ENCODE results near the gene MED13. TPM values are rescaled to one million over a fixed set of nuclear protein-coding genes. Genes with fewer than 3 reads are reported as not detected.

Gene MED13
- polyA plus RNA-seq, 3 donors = 46.1 to 52.2 (median 49.0) TPM

DNA sequence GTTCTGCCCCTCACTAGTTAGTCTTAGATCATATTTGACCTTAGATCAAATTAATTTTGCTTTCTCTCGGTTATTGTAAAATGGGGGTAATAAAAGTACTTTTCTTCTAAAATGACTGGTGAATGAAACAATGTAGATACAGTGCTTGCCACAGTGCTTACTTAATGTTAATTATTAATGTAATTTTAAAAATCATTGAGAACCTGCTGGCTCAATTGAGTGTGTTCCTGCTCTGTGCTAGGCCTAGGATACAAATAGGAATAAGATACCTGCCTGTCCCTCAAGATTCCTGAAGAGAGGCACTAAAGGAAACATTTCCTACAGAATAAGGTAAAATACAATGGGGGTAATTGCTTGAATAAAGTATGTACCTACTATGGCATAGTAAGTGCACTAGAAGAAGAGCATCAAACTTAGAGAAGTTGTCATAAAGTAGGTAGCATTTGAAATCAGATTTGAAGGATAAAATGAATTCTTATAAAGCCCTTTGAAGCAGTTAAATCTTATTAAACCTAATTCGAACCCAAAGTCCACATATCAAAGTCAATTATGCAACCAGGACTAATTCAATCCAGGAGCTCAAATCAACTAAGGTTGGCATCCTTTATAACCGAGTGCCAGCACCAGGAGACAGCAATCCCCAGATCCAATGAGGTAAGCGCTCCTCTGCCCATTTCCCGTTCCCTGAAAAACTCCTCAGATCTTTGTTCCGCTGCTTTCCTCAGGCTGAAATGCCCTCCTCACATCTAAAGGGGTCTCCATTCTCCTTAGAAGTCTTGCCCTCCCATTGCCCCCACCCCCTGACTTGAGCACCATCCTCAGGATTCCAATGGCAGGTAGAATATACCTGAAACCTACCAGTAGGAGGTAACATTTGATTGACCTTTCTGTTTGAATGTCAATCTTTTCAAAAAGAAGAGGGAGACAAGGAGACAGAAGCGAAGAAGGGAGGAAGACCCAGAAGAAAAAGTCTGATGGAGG lies 2.4 kb upstream of the MED13 start:
- DNase-seq (ENCODE audit: extremely low read depth in 1 of 11, low read depth in 9 of 11, low spot score in 4 of 11) = no peak

DNA sequence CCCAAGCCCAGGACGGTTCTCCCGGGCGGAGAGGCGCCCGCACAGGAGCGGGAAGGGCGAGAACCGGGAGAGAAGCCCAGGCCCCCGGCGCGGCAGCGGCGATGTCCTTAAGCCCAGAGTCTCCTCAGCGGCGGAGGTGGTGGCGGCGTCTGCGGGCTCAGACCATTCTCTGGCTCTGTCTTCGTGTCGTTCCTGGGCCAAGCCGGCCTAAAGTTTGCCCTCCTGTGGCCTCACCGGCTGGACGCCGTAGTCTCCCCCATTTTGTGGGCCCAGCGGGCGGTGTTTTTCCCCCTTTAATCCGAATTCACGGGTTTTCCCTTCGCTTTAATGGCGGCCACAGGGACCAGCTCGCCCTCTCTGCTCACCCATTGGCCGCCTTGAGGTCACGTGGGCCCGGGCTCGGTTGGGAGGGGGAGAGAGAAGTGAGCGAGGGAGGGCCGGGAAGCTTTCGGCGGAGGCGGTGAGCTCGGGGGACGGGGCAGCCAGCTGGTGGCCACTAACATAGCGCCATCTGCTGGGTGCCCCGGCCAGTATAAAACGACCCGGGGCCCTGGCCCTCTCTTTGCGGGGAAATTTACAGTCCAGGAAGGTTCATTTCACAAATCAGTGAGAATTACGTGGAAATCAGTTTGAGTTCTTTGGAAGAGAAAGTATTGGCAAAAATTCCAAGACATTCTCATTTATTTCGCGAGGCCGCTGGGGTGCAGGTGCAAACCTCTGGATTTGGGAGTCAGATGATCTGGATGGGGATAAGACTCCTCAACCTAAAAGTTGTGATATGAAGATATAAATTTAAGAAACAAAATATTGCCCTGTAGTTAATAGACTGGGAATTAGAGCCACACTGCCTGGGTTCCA lies 762 bp upstream of the MED13 start:
- peak; percentile 90 to 99 (median 95) for DNase-seq (ENCODE audit: extremely low read depth in 1 of 11, low read depth in 9 of 11, low spot score in 4 of 11)

DNA sequence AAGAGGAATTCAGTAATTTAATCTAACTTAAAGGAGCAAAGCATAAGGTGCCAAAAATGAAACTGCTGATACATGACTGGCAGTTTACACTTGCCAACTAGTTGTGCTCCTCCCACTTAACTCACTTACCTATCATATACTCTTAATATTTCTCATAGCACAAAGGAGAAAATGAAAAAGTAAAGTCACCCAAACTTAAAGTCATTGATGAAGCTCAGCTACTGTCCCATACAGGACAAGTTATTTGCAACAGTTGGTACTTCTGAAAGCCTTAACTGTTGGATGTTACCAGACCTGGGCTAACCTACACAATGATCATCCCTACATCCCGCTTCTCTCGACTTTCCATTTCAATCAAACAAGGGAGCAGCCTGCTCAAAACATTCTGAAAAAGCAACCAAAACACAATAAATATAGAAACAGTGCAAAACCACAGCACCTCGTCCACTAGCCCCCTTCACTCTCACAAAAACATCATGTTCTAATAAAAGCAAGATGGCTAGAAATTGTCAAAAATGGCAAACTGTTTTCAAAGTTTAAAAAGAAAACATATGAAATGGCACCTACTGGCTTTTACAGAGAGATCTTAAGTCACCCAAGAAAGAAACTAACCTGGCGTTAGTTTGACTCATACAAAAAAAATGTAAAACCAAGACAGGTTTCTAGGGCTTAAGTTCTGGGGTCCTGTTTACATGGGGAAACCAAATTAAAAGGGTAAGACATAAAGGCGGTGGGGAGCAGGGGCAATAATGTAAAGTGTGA lies 868 bp downstream of the MED13 start:
- no peak for DNase-seq (ENCODE audit: extremely low read depth in 1 of 11, low read depth in 9 of 11, low spot score in 4 of 11)

DNA sequence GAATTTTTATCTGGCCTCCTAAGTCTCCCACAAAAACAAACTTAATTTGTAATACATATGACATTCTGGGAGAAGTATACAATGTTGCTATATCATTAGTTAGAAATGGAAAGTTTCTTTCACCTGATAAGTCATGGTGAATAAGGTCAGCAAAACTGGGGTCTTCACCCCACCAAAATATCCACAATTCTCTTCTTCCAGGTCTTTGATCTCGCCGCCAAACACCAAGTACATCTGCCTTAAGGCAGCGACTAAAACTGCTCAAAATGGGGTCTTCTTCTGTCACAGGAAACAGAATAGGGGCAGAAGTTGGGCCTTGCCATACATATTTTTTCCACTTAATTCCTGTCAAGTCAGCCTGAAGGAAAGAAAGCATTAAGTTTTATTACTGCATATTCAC lies 2.1 kb downstream of the MED13 start:
- no peak for DNase-seq (ENCODE audit: extremely low read depth in 1 of 11, low read depth in 9 of 11, low spot score in 4 of 11)

DNA sequence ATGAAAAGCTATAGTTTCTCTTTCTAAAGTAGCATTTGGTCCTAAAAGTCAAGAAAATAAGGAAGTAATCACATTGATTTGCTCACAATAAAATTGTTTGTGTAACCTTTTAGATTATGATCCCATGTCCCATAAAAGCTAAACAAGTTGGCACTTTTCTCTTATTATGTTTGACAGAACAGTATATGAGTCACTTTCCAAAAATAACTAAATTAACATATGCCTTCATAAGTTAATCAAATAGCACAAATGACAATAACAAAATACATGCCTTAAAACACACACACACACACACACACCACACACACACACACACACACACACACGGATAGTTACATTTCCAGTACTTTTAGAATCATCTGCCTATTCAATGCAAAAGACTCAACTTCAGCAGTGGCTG lies 2.8 kb downstream of the MED13 start:
- no peak for DNase-seq (ENCODE audit: extremely low read depth in 1 of 11, low read depth in 9 of 11, low spot score in 4 of 11)

DNA sequence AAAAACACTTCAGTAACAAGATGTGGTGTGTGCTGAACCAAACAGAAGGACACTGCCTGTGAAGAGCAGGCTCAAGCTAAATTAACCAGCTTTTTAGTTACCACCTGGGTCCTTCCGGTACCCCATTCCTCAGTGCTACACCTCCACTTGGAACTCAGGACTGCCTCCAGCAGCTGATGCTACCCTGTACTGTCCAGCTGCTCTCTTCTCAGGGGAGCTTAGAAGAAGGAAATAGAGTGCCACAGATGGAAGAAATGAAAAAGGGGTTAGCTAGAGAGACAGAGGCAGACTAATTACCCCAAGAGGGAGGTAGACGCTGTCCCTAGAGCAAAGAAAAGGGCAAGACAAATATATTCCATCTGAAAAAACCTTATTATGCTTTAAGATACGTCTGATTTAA lies 5.7 kb downstream of the MED13 start:
- DNase-seq (ENCODE audit: extremely low read depth in 1 of 11, low read depth in 9 of 11, low spot score in 4 of 11) = no peak

DNA sequence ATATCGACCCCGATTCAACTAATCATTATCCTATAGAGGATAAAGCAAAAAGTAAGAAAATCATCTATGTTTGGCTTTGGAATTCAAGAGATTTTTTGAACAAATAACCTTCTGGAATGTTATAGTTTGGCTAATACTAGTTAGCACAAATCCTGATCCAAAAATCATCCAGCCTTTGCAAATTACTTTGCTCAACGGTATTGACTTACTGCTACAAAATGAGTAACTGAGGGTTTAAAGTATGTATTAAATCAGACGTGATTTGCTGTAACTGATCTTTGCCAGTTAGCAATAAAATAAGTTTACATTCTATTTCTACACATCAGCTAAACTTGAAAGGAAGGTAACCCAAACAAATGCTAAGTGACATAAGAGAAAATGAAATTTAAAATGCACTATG lies 6.5 kb downstream of the MED13 start:
- no peak for DNase-seq (ENCODE audit: extremely low read depth in 1 of 11, low read depth in 9 of 11, low spot score in 4 of 11)

DNA sequence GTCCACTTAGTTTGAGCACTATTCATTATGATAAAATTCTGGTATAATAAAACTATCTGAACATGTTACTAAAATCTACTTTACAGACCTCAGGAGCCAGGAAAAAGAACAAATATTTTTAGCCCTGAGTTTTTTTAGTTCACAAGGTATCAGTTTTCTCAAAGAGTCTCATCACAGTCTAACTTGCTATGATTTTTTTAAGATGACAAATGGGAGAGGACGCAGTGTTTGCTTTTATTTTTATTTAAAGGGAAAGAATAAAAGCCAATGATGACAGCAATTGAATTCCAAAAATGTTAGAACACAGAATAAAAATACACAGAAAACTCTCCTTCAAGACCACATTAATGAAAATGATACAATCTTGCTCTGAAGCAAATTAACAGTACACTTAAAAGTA lies 7.4 kb downstream of the MED13 start:
- no peak for DNase-seq (ENCODE audit: extremely low read depth in 1 of 11, low read depth in 9 of 11, low spot score in 4 of 11)

DNA sequence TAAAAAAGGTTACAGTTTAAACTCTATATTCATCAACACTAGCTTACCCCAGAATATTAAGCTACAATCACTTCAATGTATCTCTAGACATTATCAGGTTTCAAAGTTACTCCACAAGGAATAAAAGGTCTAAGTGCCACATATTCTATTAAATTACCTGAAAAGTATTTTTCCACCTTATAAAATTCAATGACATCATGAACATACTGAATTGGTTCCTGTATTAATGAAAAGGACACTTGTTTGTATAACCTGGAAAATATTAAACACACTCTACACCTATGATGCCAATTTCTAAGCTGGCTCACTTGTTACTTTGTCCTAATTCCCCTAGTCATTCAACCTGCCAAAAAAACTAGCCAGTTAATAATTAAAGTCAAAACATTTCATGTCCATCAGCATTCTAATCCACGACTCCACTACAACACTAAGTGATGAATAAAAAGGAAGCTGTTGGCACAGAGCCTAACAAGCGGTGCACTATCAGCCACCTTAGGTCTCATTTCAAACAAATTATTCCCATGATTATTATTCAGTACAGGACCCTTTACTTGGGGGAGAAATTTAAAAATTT lies 12.2 kb downstream of the MED13 start:
- no peak for DNase-seq (ENCODE audit: extremely low read depth in 1 of 11, low read depth in 9 of 11, low spot score in 4 of 11)

DNA sequence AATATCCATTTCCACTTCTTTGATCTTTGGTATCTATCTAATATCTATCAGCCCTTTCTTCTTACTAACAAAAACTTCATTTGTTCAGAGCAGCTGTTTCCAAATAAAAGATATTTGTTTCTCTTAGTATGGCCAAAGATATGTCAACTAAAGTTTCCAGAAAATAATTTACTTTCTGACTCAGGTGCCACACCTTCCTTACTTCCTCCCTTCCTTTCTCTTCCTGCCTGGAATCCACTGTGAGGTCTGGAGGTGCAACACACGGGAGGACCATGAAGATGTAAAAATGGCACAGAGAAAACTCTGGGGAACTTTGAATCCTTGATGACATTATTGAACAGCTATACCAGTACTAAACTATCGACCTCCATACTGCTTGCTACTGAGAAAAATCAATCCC lies 14.0 kb downstream of the MED13 start:
- no peak for DNase-seq (ENCODE audit: extremely low read depth in 1 of 11, low read depth in 9 of 11, low spot score in 4 of 11)

DNA sequence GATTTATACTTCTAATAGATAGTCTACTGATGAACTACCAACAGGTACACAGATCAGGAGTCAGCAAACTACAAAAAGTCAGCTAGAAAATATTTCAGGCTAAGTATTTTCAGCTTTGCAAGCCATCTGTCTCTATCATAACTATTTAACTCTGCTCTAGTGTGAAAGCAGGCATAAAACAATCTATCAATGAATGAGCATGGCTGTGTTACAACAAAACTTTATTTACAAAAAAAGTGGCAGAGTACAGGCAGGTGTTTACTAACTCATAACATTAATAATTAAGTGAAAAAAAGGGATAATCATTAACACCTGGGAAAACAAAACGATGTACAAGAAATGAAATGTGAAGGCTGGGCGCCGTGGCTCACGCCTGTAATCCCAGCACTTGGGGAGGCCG lies 15.8 kb downstream of the MED13 start:
- DNase-seq (ENCODE audit: extremely low read depth in 1 of 11, low read depth in 9 of 11, low spot score in 4 of 11) = no peak

DNA sequence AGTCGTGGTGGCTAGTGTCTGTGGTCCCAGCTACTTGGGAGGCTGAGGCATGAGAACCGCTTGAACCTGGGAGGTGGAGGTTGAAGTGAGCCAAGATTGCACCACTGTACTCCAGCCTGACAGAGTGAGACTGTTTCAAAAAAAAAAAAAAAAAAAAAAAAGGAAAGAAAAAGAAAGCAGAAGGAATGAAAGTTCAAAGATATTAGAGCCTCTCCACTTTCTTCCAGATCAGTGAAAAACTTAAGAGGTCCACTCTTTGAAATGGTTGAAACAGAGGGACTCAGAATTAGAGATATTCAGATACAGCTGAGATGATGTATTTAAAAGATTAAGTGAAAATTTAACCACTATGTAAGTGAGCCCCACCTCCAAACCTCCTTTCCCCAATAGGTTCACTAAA lies 16.8 kb downstream of the MED13 start:
- no peak for DNase-seq (ENCODE audit: extremely low read depth in 1 of 11, low read depth in 9 of 11, low spot score in 4 of 11)

DNA sequence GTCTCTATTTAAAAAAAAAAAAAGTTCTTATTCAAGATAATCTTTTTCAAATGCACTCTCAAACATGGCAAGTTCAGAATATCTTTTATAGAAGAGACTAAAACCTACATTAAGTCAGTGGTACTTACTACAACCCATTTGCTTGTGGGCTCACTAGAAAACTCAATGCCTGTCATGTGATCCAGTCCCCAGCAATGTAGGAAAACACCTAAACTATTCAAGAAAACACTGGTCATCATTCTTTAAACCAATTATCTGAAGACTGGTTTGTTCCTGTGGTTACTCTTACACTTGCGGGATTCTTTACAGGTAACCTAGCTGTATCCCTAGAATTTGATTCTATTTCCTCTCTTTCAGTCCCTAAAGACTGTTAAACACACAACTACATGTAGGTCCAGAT lies 19.6 kb downstream of the MED13 start:
- no peak for DNase-seq (ENCODE audit: extremely low read depth in 1 of 11, low read depth in 9 of 11, low spot score in 4 of 11)

DNA sequence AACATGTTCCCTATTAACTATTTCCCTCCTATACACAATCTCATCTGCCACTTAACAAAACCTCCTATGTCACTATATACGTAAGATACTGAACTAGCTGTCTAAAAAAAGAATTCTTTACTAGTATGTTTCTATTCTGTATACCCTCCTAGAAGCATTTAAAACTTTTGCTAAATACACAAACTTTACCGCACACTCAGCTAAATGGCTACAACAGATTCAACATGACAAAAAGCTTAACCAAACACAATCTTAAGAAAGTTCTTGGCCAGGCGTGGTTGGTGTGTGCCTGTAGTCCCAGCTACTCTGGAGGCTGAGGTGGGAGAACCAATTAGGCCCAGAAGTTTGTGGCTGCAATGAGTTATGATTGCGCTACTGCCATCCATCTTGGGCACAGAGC lies 20.0 kb downstream of the MED13 start:
- no peak for DNase-seq (ENCODE audit: extremely low read depth in 1 of 11, low read depth in 9 of 11, low spot score in 4 of 11)

DNA sequence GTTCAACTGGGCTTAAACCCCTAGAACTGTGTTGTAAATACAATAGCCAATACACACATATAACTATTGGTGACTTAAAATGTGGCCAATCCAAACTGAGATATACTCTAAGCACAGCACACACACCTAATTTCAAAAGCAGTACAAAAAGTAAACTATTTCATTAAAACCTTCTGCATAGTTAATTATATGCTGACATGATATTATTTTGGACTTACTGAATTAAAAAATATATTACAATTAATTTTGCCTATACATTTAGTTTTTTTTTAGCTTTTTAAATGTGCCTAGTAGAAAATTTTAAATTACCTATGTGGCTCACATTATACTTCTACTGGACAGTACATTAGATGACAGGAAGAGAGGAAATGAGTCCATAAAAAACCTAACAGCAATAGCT lies 21.5 kb downstream of the MED13 start:
- DNase-seq (ENCODE audit: extremely low read depth in 1 of 11, low read depth in 9 of 11, low spot score in 4 of 11) = no peak

DNA sequence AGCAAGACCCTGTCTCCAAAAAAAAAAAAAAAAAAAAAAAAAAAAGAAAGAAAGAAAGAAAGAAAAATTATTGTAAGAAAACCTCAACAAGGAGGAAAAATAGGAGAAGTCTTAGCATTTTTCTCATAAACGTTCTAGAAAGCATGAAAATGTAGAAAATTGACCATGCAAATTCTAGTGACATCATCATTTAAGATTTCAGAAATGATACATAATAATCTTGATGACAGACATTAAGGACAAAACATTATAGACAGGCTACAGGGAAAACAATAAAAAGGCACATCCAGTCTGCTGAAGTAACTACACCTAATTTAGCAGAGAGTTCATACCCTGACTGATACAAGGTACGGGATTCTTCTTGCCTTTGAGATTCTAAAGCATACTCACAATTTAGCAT lies 21.9 kb downstream of the MED13 start:
- no peak for DNase-seq (ENCODE audit: extremely low read depth in 1 of 11, low read depth in 9 of 11, low spot score in 4 of 11)

DNA sequence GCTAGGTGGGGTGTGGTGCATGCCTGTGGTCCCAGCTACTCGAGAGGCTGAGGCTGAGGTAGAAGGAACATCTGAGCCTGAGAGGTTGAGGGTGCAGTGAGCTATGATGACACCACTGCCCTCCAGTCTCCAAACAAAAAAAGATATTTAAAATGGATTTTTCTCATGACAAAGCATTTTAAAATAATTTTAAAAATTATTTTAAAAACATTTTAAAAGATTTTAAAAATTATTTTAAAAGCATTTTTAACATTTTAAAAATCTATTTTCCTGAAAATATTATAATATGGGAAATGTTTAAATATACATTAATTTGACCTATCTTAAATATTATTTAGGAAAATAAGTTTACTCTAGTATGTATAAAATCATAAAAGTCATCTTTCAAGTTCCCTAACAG lies 26.8 kb downstream of the MED13 start:
- DNase-seq (ENCODE audit: extremely low read depth in 1 of 11, low read depth in 9 of 11, low spot score in 4 of 11) = no peak

DNA sequence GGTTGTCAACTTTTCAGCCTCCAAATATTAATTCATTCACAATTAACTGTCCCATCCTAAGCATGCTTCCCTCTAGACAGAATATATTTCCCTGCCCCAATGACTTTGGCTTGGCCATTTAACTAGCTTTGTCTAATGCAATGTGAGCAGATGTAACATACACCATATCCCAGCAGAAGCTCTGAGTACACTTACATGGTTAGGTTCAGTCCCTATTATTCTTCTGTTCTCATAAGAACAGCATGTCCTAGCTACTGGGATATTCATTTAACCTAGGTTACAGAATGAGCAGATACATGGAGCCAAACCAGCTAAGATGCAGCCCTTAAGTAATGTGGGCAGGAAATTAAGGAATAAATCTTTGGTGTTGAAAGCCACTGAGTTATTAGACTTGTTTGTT lies 31.8 kb downstream of the MED13 start:
- DNase-seq (ENCODE audit: extremely low read depth in 1 of 11, low read depth in 9 of 11, low spot score in 4 of 11) = no peak

DNA sequence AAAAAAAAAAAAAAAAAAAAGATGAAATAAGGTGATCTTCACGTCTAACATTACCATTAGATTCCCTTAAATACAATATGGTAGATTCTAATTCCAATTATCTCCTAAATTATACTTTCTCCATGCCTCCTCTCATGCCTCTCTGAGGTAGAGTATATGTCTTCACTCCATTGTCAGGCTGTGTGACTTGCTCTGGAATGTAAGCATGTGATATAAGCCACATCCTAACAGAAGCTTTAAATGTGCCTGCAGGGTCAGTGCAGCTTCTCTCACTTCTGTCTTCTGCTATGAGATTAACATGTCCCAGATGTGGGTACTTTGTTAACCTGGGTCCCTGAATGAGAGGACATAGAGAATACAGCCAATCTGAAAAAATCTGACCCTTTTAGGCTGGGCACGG lies 32.6 kb downstream of the MED13 start:
- DNase-seq (ENCODE audit: extremely low read depth in 1 of 11, low read depth in 9 of 11, low spot score in 4 of 11) = no peak
